Medulla oblongata (tissue), 1 donor: ENCODE results near the gene APBB2.

Source experiments
- DNase-seq: peaks from one replicate; pipeline ENCODE4 v3.0.0-alpha.2; 2015; ENCODE audit errors: extremely low spot score

The APBB2 gene

DNA sequence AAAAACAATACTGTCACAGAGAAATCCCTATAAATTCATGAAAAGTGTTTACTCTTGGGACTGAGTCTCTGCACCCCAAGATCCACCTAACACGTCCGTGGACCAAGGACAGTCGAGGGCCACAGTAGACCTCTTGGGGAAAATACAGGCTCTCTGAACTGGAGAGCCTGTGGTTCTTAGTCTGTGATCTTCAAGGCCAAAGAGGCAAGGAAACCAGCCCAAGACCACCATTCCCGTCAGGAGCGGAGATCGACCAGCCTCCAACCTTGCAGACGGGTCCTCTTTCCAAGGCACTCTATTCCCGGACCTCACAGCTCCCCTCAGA, 1.6 kb upstream of the APBB2 start:
- no peak for DNase-seq

- DNase-seq: no peak
Observed at GRCh38 chr4:41215155-41215554, 813 bp upstream of the APBB2 start.

- no peak for DNase-seq
Observed at GRCh38 chr4:41214825-41215146, 444 bp upstream of the APBB2 start.

GRCh38 chr4:41213625-41214135, 662 bp downstream of the APBB2 start:
- DNase-seq: no peak

GRCh38 chr4:41212616-41213203, 1.6 kb downstream of the APBB2 start:
- peak; percentile 85 for DNase-seq

- DNase-seq: no peak
Observed at GRCh38 chr4:41211951-41212615, 2.3 kb downstream of the APBB2 start.

GRCh38 chr4:41209901-41210300, 4.4 kb downstream of the APBB2 start:
- no peak for DNase-seq

- no peak for DNase-seq
Observed at GRCh38 chr4:41209187-41209586, 5.2 kb downstream of the APBB2 start.

- no peak for DNase-seq
Observed at GRCh38 chr4:41207291-41207831, 7.0 kb downstream of the APBB2 start.

GRCh38 chr4:41205854-41206460, 8.4 kb downstream of the APBB2 start:
- DNase-seq: no peak

GRCh38 chr4:41205130-41205529, 9.2 kb downstream of the APBB2 start:
- DNase-seq: no peak

DNA sequence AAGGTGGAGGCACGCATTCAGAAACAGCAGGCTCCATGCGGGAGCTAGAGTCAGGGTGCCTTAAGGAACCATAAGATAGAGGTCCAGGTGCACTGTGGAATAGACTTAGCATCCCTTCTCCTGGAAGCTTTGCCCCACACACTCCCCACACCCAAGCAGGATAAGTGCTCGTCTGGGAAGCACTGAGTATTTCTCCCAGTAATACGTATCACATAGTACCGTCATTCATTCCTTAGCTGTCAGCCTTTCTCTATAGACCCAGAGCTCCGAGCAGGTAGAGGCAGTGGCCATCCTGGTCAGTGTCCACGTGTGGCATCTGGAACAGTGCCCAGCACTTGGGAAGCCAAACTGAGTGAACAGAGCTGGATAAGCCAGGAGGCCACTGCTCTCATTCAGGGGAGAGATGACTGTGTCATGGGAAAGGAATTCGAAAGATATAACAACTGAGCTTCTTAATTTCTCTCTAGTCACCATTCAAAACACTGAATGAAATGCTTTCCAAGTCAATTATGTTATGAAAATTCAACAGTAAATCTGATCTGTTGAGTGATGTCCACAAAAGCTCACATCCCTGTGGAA, 9.9 kb downstream of the APBB2 start:
- no peak for DNase-seq

DNA sequence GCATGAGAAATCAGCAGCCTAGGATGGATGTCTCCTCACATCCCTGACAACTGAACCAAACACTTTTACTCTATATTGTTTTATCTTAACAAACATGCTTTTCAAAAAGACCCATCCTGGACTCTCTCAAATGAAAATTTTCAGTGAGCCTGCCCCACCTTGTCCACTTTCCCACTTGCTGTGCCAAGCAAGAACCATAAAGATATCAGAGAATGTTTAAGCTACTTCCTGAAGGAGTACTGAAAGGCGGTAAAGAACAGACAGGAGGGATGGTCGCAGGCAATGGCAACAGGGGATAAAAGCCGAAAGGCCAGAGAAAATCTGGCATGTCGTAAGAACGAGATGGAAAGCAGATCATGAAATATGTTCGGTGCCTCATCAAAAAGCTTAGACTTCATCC, 10.5 kb downstream of the APBB2 start:
- no peak for DNase-seq

- no peak for DNase-seq
Observed at GRCh38 chr4:41202820-41203568, 11.3 kb downstream of the APBB2 start.

- DNase-seq: no peak
Observed at GRCh38 chr4:41202356-41202755, 12.0 kb downstream of the APBB2 start.

GRCh38 chr4:41200486-41201017, 13.8 kb downstream of the APBB2 start:
- no peak for DNase-seq

- no peak for DNase-seq
Observed at GRCh38 chr4:41199788-41200187, 14.6 kb downstream of the APBB2 start.

DNA sequence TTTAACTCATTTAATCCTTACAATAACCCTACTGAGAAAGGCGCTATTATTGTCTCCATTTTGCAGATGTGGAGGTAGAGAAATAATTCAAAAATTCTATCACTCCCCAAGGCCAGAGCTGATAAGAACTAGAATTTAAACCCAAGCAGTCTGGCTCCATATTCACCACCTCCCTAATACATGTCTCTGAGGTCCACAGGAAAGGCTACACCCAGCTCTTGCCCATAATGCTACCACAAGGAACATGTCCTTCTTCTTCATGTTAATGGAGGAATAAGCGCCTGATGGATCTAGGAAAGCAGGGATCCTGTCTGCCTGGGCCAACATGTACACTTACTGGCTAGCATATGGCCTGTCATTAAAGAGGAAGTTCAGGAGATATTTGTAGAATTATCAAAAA, 16.3 kb downstream of the APBB2 start:
- DNase-seq: no peak

DNA sequence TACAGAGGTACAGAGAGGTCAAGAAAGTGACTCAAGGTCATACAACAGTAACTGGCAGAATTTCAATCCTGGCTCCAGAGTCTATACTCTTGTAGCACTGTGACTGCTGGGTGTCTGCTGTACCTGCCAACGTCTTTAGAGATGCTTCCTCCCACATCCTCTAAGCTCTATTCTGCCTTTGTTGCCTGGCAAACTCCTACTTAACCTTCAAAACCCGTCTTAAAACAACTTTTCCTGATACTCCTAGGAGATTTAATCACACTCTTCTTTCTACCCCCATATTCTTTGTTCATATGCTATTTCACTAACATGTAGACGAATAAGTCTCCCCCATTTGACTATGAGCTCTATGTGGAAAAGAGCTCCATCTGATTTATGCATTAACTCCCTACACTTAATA, 16.8 kb downstream of the APBB2 start:
- DNase-seq: no peak

DNA sequence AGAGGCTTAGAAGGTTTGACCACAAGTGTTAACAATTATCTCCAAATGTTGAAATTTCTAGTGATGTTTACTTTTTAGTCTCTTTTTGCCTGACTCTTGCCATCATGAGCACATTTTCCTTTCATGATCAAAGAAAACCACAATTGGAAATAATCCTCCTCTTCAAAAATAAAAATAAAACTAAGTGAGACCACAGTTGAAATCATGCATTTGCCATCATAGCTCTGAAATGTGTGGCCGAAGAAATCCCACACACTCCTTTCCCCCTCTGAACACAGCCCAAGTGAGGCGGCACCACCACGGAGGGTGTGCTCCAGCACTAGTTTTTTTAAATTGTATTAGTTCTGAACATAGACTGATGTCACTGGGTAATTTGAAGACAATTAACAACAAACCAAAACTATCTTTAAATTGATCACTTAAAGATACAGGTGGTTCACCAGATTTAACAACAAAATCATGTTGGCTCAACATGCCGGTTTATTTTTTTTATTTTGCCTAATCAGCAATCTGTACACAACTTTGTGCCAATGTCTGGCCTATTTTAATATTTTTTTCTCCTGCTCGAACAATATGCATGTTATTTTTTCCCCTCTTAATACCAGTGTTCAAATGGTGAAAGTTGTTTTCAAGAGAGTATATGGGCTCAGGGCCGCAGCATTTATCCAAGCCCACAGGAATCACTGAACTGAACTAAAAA, 17.6 kb downstream of the APBB2 start:
- DNase-seq: no peak

DNA sequence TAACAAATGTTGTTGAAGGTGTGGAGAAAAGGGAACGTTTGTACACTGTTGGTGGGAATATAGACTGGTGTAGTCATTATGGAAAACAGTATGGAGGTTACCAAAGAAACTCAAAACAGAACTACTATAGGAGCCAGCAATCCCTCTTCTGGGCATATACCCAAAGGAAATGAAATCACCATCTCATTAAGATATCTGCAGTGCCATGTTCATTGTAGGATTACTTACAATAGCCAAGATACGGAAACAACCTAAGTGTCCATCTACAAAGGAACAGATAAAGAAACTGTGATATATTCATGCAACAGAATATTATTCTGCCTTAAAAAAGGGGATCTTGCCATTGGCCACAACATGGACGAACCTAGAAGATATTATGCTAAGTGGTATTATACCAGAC, 22.2 kb downstream of the APBB2 start:
- no peak for DNase-seq
